Tibial nerve (tissue), 4 donors: ENCODE measurements around the gene DHCR7. TPM values are rescaled to one million over a fixed set of nuclear protein-coding genes. Genes with fewer than 3 reads are reported as not detected.

Experiments used
- DNase-seq, 2 donors: peaks; one replicate each; pipeline ENCODE4 v3.0.0-alpha.2; 2019; ENCODE audit warnings: low spot score in 2 of 2
- H3K27ac ChIP-seq, 4 donors: fragments of 200-600 bp; sonication (generic) in 3 of 4; one replicate each; pipeline ENCODE4 v1.5.1; 2017 to 2019; ENCODE audit warnings: mild to moderate bottlenecking in 1 of 4
- H3K27me3 ChIP-seq, 2 donors: fragments of 200-600 bp; sonication (generic) in 1 of 2; one replicate each; pipeline versions ENCODE4 v1.5.1 to v1.6.0; 2017 to 2019
- H3K36me3 ChIP-seq, 3 donors: fragments of 200-600 bp; sonication (generic); one replicate each; pipeline ENCODE4 v1.5.1; 2018 to 2019
- H3K4me1 ChIP-seq, 4 donors: fragments of 200-600 bp; sonication (generic) in 3 of 4; one replicate each; pipeline ENCODE4 v1.5.1; 2017 to 2019
- H3K4me3 ChIP-seq, 4 donors: fragments of 200-600 bp; sonication (generic) in 3 of 4; one replicate each; pipeline ENCODE4 v1.5.1; 2017 to 2019; ENCODE audit warnings: mild to moderate bottlenecking in 1 of 4, moderate library complexity in 1 of 4
- H3K9me3 ChIP-seq, 4 donors: fragments of 200-600 bp; sonication (generic) in 3 of 4; one replicate each; pipeline ENCODE4 v1.5.1; 2017 to 2019
- EP300 ChIP-seq, 2 donors: sonication (generic); formaldehyde crosslinking; IDR thresholded peaks; one replicate each; pipeline ENCODE4 v1.6.1; 2017; ENCODE audit warnings: antibody characterized with exemption in 2 of 2, mild to moderate bottlenecking in 1 of 2
- POLR2A ChIP-seq, 2 donors: fragments of 450-650 bp; IDR thresholded peaks; one replicate each; pipeline ENCODE4 v1.6.1; 2017; ENCODE audit warnings: antibody characterized with exemption in 2 of 2, mild to moderate bottlenecking in 2 of 2, moderate library complexity in 2 of 2
- WGBS, 2 donors: methylation state at CpG; one replicate each; pipeline ENCODE4 v1.1.5; 2018; 5-methylcytosine and 5-hydroxymethylcytosine counted together
- total RNA-seq, 4 donors: library from RNA; depleted of rRNA; stranded (reverse); fragments of >200 nt; gene quantifications; one replicate each; pipeline ENCODE4 v1.1.0, GENCODE V29; 2016
- TF ChIP-seq, protein P1 (sequence below), 5 experiments: fragments of 200-600 bp in 3 of 5; fragments of 450-650 bp in 2 of 5; sonication (generic) in 3 of 5; IDR thresholded peaks; one replicate each; pipeline ENCODE4 v1.5.1; 2016 to 2019; ENCODE audit warnings: antibody characterized with exemption in 5 of 5, mild to moderate bottlenecking in 3 of 5, moderate library complexity in 2 of 5

Gene DHCR7
- total RNA-seq, 4 donors from 2014 or later, result 10.3 to 17.3 (median 14.8) TPM

DNA sequence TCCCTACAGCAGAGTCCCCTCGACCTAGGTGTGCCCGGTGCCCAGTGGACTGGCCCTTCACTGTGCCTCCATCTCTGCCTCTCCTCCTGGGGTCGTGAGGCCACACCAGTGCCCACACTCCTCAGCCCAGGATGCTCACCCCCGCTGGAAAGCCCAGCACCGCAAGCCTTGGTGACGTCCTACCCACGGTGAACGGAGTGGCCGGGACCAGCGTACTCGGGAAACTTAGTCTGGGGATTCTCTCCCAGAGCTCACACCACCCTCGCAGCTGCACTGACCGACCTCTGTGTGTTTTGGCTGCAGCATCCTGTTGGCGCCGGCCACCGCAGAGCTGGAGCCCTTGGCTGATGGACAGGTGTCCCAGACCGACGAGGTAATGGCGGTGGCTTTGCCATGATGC is 43.3 kb upstream of the DHCR7 start:
- Histone ChIP-seq H3K4me3 (no peak overlapping the region), H3K36me3 (peaks cover 0 to 99% (median 17%) of the 10 kb centered on the region in 3 donors), H3K27me3 (no peaks in the 10 kb centered on the region), H3K27ac (no peak overlapping the region), H3K4me1 (peaks cover 0 to 7% (median 0%) of the 10 kb centered on the region in 4 donors), H3K9me3 (no peaks in the 10 kb centered on the region)
- no peak for DNase-seq
- TF ChIP-seq EP300 (IDR thresholded peaks at IDR 0.05), result no peak
- no peak for TF ChIP-seq POLR2A (IDR thresholded peaks at IDR 0.05)
- TF ChIP-seq, protein P1, sequence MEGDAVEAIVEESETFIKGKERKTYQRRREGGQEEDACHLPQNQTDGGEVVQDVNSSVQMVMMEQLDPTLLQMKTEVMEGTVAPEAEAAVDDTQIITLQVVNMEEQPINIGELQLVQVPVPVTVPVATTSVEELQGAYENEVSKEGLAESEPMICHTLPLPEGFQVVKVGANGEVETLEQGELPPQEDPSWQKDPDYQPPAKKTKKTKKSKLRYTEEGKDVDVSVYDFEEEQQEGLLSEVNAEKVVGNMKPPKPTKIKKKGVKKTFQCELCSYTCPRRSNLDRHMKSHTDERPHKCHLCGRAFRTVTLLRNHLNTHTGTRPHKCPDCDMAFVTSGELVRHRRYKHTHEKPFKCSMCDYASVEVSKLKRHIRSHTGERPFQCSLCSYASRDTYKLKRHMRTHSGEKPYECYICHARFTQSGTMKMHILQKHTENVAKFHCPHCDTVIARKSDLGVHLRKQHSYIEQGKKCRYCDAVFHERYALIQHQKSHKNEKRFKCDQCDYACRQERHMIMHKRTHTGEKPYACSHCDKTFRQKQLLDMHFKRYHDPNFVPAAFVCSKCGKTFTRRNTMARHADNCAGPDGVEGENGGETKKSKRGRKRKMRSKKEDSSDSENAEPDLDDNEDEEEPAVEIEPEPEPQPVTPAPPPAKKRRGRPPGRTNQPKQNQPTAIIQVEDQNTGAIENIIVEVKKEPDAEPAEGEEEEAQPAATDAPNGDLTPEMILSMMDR (IDR thresholded peaks at IDR 0.05), result no peak
- WGBS, 2 donors, result 93 to 96% methylated on average over 19 of the region's 19 CpGs

DNA sequence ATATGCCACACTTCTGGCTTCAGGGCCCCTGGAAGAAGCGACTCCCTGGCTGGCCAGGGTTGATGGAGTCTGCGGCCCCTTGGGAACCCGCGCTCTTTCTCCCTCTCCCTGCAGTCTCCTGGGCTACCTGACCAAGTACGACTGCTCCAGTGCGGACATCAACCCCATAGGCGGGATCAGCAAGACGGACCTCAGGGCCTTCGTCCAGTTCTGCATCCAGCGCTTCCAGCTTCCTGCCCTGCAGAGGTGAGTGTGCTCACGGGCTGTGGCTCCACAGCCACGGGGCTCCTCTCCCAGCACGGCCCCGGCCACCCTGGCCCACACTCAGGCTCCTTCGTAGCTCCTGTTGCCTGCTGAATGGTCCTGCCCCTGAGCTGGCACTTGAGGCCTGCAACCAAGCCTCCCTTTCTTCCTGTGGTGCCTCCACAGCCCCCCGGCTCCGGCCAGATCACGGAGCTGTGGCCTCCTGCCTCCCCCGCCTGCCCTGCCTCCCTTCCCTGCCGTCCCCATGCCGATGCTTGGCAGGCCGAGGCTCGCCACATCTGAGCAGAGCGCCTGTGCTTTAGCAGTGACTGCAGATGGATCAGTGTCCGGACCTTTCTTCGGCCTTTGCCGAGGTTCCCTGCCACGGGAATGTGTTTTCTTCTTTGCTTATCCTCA is 42.7 kb upstream of the DHCR7 start:
- peaks cover 0 to 7% (median 0%) of the 10 kb centered on the region in 4 donors for H3K4me1 ChIP-seq
- no peak for DNase-seq
- TF ChIP-seq EP300 (IDR thresholded peaks at IDR 0.05), result no peak
- no peak for TF ChIP-seq POLR2A (IDR thresholded peaks at IDR 0.05)
- TF ChIP-seq, protein P1 (IDR thresholded peaks at IDR 0.05), result no peak
- H3K36me3 ChIP-seq, result peaks cover 0 to 99% (median 17%) of the 10 kb centered on the region in 3 donors
- H3K4me3 ChIP-seq, result no peak overlapping the region
- no peaks in the 10 kb centered on the region for H3K27me3 ChIP-seq
- no peak overlapping the region for H3K27ac ChIP-seq
- no peaks in the 10 kb centered on the region for H3K9me3 ChIP-seq
- 94 to 95% methylated on average over 28 of the region's 28 CpGs for WGBS, 2 donors

DNA sequence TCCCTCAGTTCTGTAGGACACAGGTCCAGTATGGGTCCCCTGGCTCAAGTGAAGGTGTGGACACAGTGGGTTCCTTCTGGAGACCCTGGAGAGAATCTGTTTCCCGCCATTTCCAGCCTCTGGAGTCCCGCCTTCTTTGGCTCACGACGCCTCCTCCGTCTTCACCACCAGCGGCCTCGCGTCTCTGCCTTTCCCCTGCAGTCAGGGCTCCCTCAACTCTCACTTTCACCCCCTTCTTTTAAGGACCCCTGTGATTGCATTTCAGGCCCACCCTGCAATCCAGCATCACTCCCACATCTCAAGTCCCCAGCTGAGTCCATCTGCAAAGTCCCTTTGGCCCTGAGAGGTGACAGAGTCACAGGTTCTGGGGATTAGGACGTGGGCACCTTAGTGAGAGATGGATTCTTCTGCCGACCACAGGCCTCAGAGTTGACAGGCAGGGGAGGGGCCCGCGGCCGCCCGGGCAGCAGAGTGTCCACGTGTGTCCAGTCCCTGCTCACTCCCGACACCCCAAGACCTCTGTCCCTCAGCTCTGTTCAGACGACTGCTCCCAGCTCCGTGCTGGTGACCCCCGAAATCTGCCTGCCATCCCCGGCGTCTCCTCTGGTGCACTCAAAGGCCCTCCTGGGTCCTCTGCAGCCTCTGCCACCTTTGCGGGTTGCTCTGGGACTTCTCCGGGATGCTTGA is 42.0 kb upstream of the DHCR7 start:
- no peak overlapping the region for H3K27ac ChIP-seq
- WGBS, 2 donors, result 95 to 96% methylated on average over 16 to 23 of the region's 23 CpGs
- H3K4me1 ChIP-seq, result peaks cover 0 to 7% (median 0%) of the 10 kb centered on the region in 4 donors
- no peaks in the 10 kb centered on the region for H3K27me3 ChIP-seq
- no peak overlapping the region for H3K4me3 ChIP-seq
- peaks cover 0 to 99% (median 17%) of the 10 kb centered on the region in 3 donors for H3K36me3 ChIP-seq
- no peak for DNase-seq
- TF ChIP-seq EP300 (IDR thresholded peaks at IDR 0.05), result no peak
- no peak for TF ChIP-seq POLR2A (IDR thresholded peaks at IDR 0.05)
- H3K9me3 ChIP-seq, result no peaks in the 10 kb centered on the region

DNA sequence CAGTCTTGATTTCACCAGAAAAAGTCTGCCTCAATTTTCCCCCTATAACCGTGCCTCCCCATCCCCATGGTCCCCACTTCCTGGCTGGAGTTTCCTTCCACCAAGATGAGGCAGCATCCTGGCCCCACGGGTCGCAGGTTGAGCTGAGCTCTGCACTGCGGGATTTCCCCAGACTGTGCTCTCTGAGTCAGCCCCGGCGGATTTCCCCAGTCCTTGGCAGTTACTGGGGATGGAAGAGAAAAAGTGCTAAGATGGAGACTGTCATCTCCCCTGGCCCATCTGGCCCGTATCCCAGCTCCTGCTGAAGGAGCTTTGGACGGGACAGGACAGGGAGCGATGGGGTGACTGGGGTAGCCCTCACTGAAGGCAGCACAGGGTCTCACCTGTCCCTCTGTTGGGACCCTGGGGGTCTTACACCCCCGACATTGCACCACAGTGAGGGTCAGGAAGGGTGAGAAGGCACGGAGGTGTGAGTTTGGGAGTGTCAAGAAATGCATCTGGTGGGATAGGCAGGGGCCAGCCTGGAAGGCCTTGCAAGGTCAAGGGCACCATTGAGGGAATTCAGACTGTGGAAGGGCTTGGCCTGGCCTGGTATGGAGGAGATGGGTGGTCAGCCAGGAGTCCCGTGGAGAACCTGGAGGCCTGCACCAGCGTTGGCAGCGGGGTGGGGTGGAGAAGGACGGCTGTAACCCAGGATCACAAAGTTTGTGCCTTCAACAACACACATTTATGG is 41.3 kb upstream of the DHCR7 start:
- TF ChIP-seq EP300 (IDR thresholded peaks at IDR 0.05) (no peak), POLR2A (IDR thresholded peaks at IDR 0.05) (no peak)
- TF ChIP-seq, protein P1 (IDR thresholded peaks at IDR 0.05), result no peak
- H3K27ac ChIP-seq, result no peak overlapping the region
- peaks cover 0 to 99% (median 17%) of the 10 kb centered on the region in 3 donors for H3K36me3 ChIP-seq
- WGBS, 2 donors, result 60 to 61% methylated on average over 15 of the region's 15 CpGs
- H3K4me1 ChIP-seq, result peaks cover 0 to 7% (median 0%) of the 10 kb centered on the region in 4 donors
- no peak for DNase-seq
- H3K27me3 ChIP-seq, result no peaks in the 10 kb centered on the region
- no peaks in the 10 kb centered on the region for H3K9me3 ChIP-seq
- H3K4me3 ChIP-seq, result no peak overlapping the region

DNA sequence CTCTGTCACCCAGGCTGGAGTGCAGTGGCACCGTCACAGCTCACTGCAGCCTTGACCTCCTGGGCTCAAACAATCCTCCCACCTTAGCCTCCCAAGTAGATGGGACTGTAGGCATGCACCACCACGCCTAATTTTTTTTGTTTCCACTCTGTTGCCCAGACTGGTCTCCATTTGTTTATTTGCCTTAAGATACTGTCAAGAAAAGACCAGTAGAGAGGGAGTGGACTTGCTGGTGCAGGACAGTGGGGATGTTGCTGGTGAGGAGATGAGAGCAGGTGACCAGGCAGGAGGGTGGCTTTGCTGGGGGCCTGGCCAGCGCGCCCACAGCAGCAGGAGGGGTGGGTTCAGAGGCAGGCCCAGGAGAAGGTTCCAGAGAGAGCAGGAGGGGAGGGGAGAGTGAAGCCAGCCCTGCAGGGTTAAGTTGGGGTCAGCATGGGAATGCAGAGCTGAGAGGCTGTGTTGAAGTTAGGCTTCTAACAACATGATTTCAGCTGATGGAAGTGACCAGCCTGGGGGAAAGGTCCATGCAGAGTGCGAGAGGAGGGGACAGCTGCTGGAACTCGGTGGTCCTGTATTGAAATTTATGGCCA is 40.6 kb upstream of the DHCR7 start:
- Histone ChIP-seq H3K4me1 (peaks cover 0 to 7% (median 0%) of the 10 kb centered on the region in 4 donors), H3K27ac (no peak overlapping the region), H3K4me3 (no peak overlapping the region), H3K36me3 (peaks cover 4 to 99% (median 19%) of the 10 kb centered on the region in 3 donors), H3K27me3 (no peaks in the 10 kb centered on the region), H3K9me3 (no peaks in the 10 kb centered on the region)
- no peak for DNase-seq
- TF ChIP-seq POLR2A (IDR thresholded peaks at IDR 0.05), result no peak
- TF ChIP-seq, protein P1 (IDR thresholded peaks at IDR 0.05), result no peak
- TF ChIP-seq EP300 (IDR thresholded peaks at IDR 0.05), result no peak
- WGBS, 2 donors, result 47 to 63% methylated on average over 6 of the region's 6 CpGs
